ENCODE results near the gene IPO11.
"Not testable (repeated sequence)": the region's sequence is repeated elsewhere in the genome, so short reads cannot be mapped to it uniquely, and the experiment has no call there.

The IPO11 gene

GRCh38 chr5:62607615-62608014 is 195.1 kb downstream of the IPO11 start:
- no peak for DNase-seq

DNA sequence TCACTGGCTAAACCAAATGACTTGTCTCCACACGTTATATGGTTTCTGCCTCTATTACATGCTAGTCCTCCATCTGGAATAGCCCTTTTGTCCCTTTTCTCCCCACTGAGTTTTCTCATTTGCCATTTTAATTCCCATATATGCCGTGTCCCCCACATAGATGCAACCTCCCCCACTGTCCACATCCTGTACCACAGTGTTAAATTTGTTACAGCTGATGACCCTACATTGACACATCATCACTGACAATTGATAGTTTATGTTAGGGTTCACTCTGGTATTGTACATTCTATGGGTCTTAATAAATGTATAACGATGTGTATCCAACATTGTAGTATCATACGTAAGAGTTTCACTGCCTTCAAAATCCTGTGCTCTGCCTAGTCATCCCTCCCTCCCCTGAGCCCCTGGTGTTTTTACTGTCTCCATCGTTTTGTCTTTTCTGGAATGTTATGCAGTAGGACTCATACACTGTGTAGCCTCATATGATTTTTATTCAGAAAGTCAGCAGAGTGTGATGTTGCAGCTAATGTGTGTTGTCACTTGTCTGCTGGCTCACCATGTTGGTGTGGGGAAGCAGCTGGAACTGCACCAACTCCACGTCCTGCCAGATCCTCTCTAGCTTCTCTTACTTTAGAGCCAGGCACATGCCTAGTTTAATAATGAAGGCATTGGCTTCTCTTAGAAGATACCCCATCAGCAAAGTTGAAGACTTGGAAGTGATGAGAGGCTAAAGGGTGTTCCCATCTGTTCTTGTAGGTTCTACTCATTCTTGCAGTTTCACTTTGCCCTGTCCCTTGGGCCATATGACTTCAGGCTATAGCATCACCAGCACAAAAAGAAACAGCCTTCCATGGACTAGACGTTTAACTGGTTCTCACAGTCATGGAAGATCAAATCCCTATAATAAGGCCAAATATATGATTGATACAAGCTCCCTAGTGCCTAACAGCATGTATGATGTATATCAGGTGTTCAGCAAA is 196.3 kb downstream of the IPO11 start:
- DNase-seq = no peak

DNA sequence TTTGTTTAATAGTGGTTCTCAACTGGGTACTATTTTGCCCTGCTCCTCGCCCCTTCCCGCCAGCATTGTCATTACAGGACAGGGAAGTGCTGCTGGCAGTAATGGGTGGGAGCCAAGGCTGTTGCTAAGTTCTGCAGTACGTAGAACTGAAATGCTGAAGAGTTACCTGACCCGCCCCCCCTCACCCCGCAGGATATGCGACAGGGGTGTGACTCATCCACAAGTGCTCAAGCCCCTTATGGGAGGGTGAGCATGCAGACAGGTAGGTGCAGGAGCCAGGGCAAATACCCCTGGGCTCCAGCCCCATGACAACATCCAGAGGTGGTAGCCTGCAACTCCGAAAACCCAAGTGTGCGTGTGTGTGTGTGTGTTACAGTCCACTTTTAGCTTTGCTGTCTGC is 201.8 kb downstream of the IPO11 start:
- DNase-seq = no peak

GRCh38 chr5:62616615-62617277 is 204.2 kb downstream of the IPO11 start:
- DNase-seq = no peak

- DNase-seq = no peak
Measured at GRCh38 chr5:62617943-62618342, 205.4 kb downstream of the IPO11 start.

DNA sequence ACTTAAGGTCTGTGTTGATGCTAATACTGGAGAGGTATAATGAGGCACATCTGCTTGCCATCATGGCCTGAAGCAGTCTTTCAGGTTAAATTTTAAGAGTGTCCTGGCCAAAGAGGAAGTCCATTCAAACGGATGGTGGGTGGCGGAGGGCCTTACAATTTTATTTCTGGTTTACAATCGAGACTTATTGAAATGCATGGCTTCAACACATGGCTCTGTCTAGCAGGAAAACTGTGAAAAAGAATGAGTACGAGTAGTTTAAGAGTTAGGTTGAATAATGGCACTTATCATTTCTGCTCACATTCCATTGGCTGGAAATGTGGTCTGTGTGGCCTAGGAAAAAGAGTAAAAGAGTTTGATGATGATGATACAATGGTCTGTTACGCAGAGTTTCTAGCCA is 208.2 kb downstream of the IPO11 start:
- DNase-seq = no peak

GRCh38 chr5:62621280-62621679 is 208.7 kb downstream of the IPO11 start:
- no peak for DNase-seq

DNA sequence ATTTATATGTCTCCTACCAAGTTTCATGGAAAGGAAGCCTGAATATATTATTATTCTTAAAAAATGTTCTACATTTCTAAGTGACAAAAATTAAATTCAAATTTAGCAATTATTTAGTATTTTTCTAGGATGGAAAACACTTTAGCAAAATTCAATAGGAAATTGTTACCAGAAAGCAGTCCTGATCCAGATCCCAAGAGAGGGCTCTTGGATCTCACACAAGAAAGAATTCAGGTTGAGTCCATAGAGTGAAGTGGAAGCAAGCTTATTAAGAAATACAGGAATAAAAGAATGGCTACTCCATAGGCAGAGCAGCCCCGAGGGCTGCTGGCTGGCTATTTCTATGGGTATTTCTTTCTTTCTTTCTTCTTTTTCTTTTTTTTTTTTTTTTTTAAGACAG is 210.7 kb downstream of the IPO11 start:
- no peak for DNase-seq

DNA sequence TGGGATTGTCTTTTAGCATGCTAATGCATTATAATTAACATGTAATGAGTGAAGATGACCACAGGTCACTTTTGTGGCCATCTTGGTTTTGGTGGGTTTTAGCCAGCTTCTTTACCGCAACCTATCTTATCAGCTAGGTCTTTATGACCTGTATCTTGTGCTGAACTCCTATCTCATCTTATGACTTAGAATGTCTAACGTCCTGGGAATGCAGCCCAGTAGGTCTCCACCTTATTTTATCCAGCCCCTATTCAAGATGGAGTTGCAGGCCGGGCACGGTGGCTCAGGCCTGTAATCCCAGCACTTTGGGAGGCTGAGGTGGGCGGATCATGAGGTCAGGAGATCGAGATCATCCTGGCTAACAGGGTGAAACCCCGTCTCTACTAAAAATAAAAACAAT is 211.9 kb downstream of the IPO11 start:
- DNase-seq = not testable (repeated sequence)

DNA sequence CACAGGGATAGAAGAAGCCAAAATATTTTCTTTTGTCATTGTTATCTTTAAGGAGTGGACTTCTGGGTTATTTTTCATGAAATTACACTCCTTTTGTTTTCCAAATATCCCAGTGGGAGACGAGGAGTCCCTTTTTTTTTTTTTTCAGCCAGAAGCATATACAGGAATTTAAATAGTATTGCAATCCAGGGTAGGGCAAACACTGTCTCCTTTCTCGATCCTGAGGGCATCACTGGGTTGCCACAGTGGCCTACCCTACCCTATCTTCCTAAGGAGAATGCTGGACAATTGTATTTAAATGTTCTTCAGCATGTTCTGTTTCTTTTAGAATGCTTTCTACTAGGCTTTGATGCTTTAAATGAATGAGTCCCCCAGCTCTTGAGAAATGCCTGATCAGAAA is 214.0 kb downstream of the IPO11 start:
- DNase-seq = no peak

- no peak for DNase-seq
Measured at GRCh38 chr5:62627121-62627520, 214.6 kb downstream of the IPO11 start.

- DNase-seq = no peak
Measured at GRCh38 chr5:62627901-62628300, 215.3 kb downstream of the IPO11 start.

GRCh38 chr5:62631909-62632580 is 219.5 kb downstream of the IPO11 start:
- no peak for DNase-seq

DNA sequence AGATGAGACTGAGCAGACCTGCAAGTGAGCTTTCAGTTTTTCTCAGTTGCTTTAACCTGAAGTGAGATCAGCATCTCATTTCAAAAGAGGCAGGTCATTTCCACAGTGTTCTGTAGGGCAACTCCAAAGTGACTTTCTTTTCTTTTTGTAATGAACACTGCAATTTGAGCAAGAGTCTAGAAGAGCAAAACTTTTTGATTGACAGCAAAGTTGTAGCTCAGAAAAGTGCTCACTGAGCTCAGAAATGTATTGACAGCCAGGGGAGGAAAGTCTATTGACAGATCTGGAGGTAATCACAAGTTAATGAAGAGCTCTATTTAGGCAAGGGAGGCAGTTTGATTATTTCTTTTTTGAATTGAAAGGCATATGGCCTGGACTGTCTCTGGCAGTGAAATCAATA is 220.7 kb downstream of the IPO11 start:
- no peak for DNase-seq

DNA sequence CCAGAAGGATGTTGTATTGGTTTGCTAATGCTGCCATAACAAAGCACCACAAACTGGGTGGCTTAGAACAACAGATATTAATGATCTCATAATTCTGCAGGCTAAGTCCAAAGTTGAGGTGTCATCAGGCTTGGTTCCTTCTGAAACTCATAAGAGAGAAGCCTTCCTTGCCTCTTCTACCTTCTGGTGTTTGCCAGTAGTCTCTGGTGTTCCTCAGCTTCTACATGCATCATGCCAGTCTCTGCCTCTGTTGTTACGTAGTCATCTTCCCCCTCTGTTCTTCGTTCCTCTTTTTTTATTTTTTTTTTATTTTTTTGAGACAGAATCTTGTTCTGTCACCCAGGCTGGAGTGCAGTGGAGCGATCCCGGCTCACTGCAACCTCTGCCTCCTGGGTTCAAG is 227.9 kb downstream of the IPO11 start:
- no peak for DNase-seq

DNA sequence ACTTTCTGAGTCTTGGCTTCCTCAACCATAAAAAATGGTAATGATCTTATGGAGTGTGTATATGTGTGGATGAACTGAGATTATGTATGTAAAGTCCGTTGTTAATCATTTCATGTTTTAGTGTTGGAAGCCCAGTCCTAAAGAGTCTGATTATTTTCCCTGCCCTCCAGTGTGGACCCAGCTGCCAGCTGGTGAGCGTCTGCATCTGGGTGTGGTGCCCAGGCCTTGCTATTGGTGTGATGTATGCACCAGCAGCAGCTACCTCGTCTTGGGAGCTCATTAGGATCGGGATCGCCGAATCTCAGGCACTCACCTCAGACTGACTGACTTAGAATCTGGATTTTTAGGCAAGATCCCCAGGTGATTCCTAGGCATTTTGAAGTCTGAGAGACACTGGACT is 229.9 kb downstream of the IPO11 start:
- DNase-seq = no peak

GRCh38 chr5:62643556-62644451 is 231.2 kb downstream of the IPO11 start:
- DNase-seq = no peak

DNA sequence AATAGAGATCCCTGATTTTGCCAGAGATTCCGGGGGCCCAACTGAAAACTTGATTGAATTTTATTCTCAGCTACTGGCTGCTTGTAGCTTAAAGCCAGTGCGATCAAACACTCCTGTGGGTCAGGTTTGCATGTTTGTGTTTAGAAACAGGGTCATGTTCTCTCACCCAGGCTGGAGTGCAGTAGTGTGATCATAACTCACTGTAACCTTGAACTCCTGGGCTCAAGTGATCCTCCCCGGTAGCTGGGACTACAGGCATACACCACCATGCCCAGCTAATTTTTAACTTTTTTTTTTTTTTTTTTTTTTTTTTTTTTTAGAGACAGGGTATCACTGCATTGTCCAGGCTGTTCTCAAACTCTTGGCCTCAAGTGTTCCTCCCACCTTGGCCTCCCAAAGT is 232.7 kb downstream of the IPO11 start:
- DNase-seq = no peak

GRCh38 chr5:62647241-62647640 is 234.7 kb downstream of the IPO11 start:
- DNase-seq = no peak

GRCh38 chr5:62649025-62649424 is 236.5 kb downstream of the IPO11 start:
- no peak for DNase-seq

DNA sequence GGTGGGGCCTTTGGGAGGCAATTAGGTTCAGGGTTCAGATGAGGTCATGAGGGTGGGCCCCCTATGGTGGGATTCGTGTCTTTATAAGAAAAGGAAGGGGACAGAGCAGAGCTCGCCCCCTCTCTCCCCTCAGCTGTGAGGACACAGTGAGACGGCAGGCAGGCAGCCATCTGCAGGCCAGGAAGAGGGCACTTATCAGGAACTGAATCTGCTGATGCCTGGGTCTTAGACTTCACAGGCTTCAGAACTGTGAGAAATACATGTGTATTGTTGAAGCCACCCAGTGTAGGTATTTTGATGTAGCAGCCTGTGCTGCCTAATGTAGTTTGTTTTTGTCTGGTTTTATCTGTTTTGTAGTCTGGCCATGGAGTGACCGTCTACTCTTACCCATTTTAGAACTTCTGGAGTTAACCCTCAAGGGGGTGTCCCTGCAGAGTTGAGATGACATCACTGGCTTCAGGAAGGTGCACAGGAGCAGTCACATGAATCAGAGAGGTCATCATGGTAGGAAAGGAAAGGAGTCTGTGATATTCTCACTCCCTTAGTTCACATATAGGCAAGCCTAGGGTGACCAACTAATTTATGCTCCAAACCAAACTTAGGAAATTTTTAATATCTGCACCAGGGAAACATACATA is 237.0 kb downstream of the IPO11 start:
- DNase-seq = no peak

GRCh38 chr5:62650197-62650596 is 237.6 kb downstream of the IPO11 start:
- no peak for DNase-seq
